ENCODE data around the gene DBNDD2. TPM values are rescaled to one million over a fixed set of nuclear protein-coding genes. Genes with fewer than 3 reads are reported as not detected.

Gene DBNDD2
- total RNA-seq, 1 donor from 2014 or later, result 10.2 TPM

DNA sequence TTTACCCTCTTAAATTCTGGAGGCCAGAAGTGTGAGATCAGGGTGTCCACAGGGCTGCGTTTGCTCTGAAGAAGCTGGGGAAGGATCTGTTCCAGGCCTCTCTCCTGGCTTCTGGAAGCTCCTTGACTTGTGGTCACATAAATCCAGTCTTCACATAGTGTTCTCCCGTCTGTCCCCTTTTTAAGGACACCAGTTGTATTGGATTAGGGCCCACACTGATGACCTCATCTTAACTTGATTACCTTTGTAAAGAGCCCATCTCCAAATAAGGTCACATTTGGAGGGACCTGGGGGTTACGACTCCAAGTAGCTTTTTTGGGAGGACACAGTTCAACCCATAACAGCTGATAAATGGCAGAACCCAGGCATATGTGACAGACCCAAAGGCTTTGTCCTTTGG, 41.4 kb downstream of the DBNDD2 start:
- peak overlapping the region; percentile 38 for H2AFZ ChIP-seq (replicated peaks)
- H3K4me1 ChIP-seq, result no peaks in the 10 kb centered on the region
- H3K4me3 ChIP-seq, result no peak overlapping the region
- no peaks in the 10 kb centered on the region for H3K79me2 ChIP-seq (ENCODE audit: low read depth)
- no peak overlapping the region for H3K9ac ChIP-seq
- H3K9me3 Mint-ChIP-seq, result no peaks in the 10 kb centered on the region
- peaks cover 7% of the 10 kb centered on the region for H3K27me3 Mint-ChIP-seq (ENCODE audit: insufficient read depth, low read depth)
- TF ChIP-seq CTCF (IDR thresholded peaks at IDR 0.05), result no peak
- TF ChIP-seq EZH2phosphoT487 (IDR thresholded peaks at IDR 0.05), result no peak
- TF ChIP-seq EZH2 (IDR thresholded peaks at IDR 0.05), result no peak
- no peak overlapping the region for H3K27ac ChIP-seq
- DNase-seq (ENCODE audit: low spot score), result no peak
- no peaks in the 10 kb centered on the region for H3F3A ChIP-seq (ENCODE audit: low read depth)
- H3K4me2 ChIP-seq, result no peak overlapping the region
- H3K4me3 Mint-ChIP-seq, result no peak overlapping the region
- no peaks in the 10 kb centered on the region for H4K20me1 ChIP-seq (ENCODE audit: low read depth)
- no peak overlapping the region for H3K27ac Mint-ChIP-seq
- no peaks in the 10 kb centered on the region for H3K36me3 Mint-ChIP-seq
- no peaks in the 10 kb centered on the region for H3K27me3 ChIP-seq
- no peaks in the 10 kb centered on the region for H3K9me3 ChIP-seq (ENCODE audit: low read depth)
- H3K36me3 ChIP-seq, result no peaks in the 10 kb centered on the region
- no peaks in the 10 kb centered on the region for H3K4me1 Mint-ChIP-seq

- Histone ChIP-seq H3K9me3 (ENCODE audit: low read depth) (no peaks in the 10 kb centered on the region), H3K4me1 (no peaks in the 10 kb centered on the region), H3F3A (ENCODE audit: low read depth) (no peaks in the 10 kb centered on the region), H4K20me1 (ENCODE audit: low read depth) (no peaks in the 10 kb centered on the region), H3K4me3 (no peak overlapping the region), H3K9ac (no peak overlapping the region), H2AFZ (replicated peaks) (no peak overlapping the region), H3K36me3 (no peaks in the 10 kb centered on the region), H3K4me2 (no peak overlapping the region), H3K27ac (no peak overlapping the region), H3K79me2 (ENCODE audit: low read depth) (no peaks in the 10 kb centered on the region), H3K27me3 (no peaks in the 10 kb centered on the region)
- H3K9me3 Mint-ChIP-seq, result no peaks in the 10 kb centered on the region
- H3K4me1 Mint-ChIP-seq, result no peaks in the 10 kb centered on the region
- no peak overlapping the region for H3K4me3 Mint-ChIP-seq
- H3K27me3 Mint-ChIP-seq (ENCODE audit: insufficient read depth, low read depth), result peaks cover 7% of the 10 kb centered on the region
- DNase-seq (ENCODE audit: low spot score), result peak; percentile 70
- no peak overlapping the region for H3K27ac Mint-ChIP-seq
- no peaks in the 10 kb centered on the region for H3K36me3 Mint-ChIP-seq
- TF ChIP-seq CTCF (IDR thresholded peaks at IDR 0.05), result peak; percentile 77
- TF ChIP-seq EZH2 (IDR thresholded peaks at IDR 0.05), result no peak
These were observed 42.2 kb downstream of the DBNDD2 start for GRCh38 chr20:45450097-45450818.

DNA sequence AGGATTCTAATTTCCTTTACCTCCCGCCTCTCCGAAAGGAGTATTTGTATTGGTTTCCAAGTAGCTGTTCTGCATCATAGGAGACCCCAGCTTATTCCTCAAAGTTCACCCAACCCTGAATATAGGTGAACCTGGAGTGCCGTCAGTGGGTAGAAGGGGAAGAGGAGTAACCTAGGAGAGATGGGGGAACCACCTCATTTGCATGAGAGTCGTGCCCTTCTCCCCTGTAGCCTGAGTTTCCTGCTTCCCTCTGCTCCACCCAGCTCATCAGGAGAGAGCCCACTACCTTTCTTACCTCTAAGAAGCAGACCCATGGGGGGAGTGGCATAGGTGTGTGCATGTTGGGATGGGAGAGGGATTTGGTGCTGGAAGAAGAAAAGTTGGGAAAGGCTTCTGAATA, 44.1 kb downstream of the DBNDD2 start:
- no peak overlapping the region for H3K9ac ChIP-seq
- Mint-ChIP-seq H3K27me3 (ENCODE audit: insufficient read depth, low read depth) (peaks cover 7% of the 10 kb centered on the region), H3K4me1 (no peaks in the 10 kb centered on the region), H3K9me3 (no peaks in the 10 kb centered on the region), H3K27ac (no peak overlapping the region), H3K4me3 (no peak overlapping the region), H3K36me3 (no peaks in the 10 kb centered on the region)
- H3K36me3 ChIP-seq, result no peaks in the 10 kb centered on the region
- no peaks in the 10 kb centered on the region for H3F3A ChIP-seq (ENCODE audit: low read depth)
- no peaks in the 10 kb centered on the region for H4K20me1 ChIP-seq (ENCODE audit: low read depth)
- TF ChIP-seq EZH2phosphoT487 (IDR thresholded peaks at IDR 0.05), result no peak
- TF ChIP-seq EZH2 (IDR thresholded peaks at IDR 0.05), result no peak
- no peak for TF ChIP-seq CTCF (IDR thresholded peaks at IDR 0.05)
- H3K4me1 ChIP-seq, result no peaks in the 10 kb centered on the region
- H2AFZ ChIP-seq (replicated peaks), result no peak overlapping the region
- no peaks in the 10 kb centered on the region for H3K79me2 ChIP-seq (ENCODE audit: low read depth)
- H3K27me3 ChIP-seq, result no peaks in the 10 kb centered on the region
- H3K27ac ChIP-seq, result no peak overlapping the region
- H3K9me3 ChIP-seq (ENCODE audit: low read depth), result no peaks in the 10 kb centered on the region
- H3K4me2 ChIP-seq, result no peak overlapping the region
- no peak for DNase-seq (ENCODE audit: low spot score)
- no peak overlapping the region for H3K4me3 ChIP-seq

Measured in neural progenitor cell (in vitro differentiated cells).